ENCODE results near the gene KRTAP5-9.
A peak's percentile ranks its signal among the peaks of the same experiment; 100 is the strongest.
"Not testable (repeated sequence)": the region's sequence is repeated elsewhere in the genome, so short reads cannot be mapped to it uniquely, and the experiment has no call there.

The KRTAP5-9 gene

DNA sequence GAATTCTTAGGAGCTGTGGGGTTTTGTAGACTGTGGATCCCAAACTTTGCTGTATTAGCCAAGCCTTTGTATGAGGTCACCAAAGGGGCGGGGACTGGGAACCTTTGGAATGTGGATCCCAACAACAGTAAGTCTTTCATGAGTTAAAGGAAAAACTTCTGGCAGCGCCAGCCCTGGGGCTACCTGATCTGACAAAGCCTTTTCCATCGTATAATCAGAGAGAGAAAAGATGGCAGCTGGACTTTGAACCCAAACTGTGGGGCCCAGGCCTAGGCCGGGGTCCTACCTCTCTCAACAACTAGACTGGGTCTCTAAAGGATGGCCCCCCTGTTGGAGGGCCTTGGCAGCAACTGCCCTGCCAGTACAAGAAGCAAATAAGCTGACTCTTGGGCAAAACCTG is 40.1 kb downstream of the KRTAP5-9 start:
- DNase-seq (ENCODE audit: low read depth): not testable (repeated sequence)

DNA sequence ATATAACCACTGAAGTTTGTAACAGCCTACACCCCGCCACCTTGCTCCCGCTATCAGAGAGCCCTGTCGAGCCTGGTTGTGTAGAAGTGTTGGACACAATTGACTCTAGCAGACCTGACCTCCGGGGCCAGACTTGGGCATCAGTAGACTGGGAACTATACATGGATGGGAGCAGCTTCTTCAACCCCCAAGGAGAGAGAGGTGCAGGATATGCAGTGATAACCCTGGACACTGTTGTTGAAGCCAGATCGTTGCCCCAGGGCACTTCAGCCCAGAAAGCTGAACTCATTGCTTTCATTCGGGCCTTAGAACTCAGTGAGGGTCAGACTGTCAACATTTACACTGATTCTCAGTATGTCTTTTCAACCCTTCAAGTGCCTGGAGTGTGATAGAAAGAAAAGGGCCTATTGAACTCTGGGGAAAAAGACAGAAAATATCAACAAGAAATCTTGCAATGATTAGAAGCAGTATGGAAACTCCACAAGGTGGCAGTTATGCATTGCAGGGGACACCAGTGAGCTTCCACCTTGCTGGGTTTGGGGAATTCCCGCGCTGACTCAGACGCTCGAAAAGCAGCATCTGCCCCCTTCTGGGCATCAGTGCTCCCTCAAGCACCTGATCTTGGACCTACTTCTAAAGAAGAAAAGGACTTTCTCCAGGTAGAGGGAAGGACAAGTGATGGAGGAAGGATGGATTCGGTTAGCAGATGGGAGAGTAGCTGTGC is 40.8 kb downstream of the KRTAP5-9 start:
- peak; percentile 15 for DNase-seq (ENCODE audit: low read depth)

DNA sequence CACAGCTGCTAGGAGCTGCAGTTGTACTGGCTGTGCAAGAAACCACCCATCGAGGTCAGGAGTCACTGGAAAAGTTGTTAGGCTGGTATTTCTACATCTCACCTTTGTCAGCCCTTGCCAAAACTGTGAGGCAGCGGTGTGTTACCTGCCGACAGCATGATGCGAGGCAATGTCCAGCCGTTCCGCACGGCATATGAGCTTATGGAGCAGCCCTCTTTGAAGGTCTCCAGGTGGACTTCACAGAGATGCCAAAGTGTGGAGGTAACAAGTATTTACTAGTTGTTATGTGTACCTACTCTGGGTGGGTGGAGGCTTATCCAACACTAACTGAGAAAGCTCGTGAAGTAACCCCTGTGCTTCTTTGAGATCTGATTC is 41.3 kb downstream of the KRTAP5-9 start:
- DNase-seq (ENCODE audit: low read depth): not testable (repeated sequence)

Measured in stimulated activated CD8-positive, alpha-beta memory T cell treated with anti-CD3 and anti-CD28 coated beads, Interleukin-12 subunit alpha, Interleukin-12 subunit beta, amount 100 ng/mL, for 1 hour (primary cell).